Measurements from ENCODE around the gene HEMK1.

Gene HEMK1

DNA sequence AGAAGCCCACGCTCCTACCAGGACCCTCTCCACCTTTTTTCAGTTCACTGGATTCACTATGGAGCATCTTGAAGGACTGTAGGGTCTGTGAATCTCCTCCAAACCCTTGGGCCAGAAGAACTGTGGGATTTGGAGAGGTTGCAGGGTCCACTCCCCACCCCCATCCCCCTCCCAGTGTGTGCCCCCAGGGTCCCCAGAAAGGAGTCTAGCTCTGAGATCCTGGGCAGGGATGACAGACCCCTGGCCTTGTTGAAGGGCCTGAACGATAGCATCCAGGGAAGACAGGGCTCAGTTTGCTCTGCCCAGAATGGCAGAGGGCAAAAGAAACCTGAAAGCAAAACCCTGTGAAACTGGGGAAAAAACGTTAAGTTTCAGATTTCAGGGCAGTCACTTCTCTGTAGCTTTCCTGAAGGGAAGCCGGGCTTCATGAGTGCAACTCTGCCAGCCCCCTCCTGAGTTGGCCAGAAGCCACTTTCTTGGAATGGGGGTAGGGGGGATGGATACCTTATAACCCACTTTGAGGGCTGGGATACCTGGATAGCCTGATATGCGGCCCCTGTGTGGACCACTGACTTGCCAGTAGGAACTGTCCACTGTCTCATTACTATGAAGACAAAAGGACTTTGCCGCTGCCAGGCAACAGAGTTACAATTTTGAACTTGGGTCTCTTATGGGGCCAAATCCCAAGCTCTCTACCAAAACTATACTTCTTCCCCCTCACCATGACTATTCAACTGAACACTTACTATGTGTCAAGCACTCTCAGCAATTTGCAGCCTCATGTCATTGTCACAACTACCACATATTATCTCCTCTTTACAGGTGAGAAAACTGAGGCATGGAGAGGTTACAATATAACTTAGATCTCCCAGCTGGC is 43.9 kb downstream of the HEMK1 start:
- peaks cover 62% of the 10 kb centered on the region for H3K27me3 ChIP-seq (ENCODE audit: insufficient read depth, low read length)
- H3K4me3 ChIP-seq (ENCODE audit: low read length): no peak overlapping the region
- no peak overlapping the region for H3K9ac ChIP-seq (ENCODE audit: low read depth, low read length)
- H3K9me3 ChIP-seq (ENCODE audit: insufficient read depth, low read depth, low read length): no peaks in the 10 kb centered on the region
- H3K36me3 ChIP-seq (ENCODE audit: insufficient read depth, low read depth, low read length): no peaks in the 10 kb centered on the region
- H3K4me1 ChIP-seq (ENCODE audit: insufficient read depth, low read length): peaks cover 8% of the 10 kb centered on the region
- no peak overlapping the region for H3K27ac ChIP-seq (ENCODE audit: low read length)

DNA sequence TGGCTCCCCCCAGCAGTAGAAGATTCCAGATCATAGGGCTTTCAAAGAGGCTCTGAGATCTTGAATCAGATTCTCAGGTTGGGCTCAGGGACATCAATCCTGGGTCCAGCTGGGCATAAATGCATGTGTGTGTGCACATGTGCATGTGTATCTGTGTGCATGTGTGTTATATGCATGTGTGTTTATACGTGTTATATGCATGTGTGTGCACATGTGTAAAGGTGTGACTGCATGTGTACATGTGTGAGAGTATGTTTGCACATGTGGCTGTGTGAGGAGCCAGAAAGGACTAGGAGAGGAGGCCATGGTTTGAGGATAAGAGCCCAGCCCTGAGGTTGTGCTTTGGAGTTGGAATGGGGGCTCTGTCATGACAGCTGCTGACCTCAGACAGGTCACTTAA is 45.9 kb downstream of the HEMK1 start:
- no peaks in the 10 kb centered on the region for H3K9me3 ChIP-seq (ENCODE audit: insufficient read depth, low read depth, low read length)
- peaks cover 54% of the 10 kb centered on the region for H3K27me3 ChIP-seq (ENCODE audit: insufficient read depth, low read length)
- H3K4me1 ChIP-seq (ENCODE audit: insufficient read depth, low read length): peaks cover 8% of the 10 kb centered on the region
- no peak overlapping the region for H3K4me3 ChIP-seq (ENCODE audit: low read length)
- no peak overlapping the region for H3K27ac ChIP-seq (ENCODE audit: low read length)
- H3K36me3 ChIP-seq (ENCODE audit: insufficient read depth, low read depth, low read length): no peaks in the 10 kb centered on the region
- no peak overlapping the region for H3K9ac ChIP-seq (ENCODE audit: low read depth, low read length)

DNA sequence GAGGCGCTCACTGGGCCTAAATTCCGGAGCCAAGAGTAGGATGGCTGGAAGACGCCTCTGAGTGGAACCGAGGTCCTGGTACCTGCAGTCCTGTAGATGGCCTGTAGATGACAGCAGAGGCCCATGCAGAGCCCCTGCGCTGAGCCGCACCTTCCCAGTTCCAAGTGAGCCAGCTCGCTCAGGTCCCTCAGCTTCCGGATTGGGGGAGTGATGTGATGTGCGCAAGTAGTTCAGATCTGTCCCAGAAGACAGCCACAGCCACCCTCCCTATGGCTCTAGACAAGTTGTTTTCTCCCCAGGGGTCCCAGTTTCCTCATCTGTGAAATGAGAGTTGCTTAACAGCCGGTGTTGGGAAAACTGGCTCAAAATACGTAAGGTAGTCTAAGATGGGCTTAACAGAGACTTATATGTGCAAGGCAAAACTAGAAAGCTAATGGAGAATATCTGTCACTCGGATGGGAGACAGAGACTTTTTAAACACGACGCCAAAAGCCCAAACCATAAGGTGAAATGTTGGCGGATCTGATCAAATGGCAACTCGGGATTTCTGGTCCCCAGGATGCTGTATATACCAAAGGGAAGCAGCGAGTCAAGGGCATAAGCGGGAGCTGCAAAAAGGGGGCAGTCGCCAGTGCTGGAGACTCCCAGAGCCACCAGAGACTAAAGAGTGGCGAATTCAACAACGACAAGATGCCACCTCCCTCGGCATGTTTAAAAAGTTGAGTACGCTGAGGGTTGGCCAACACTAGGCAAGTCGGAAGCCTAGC is 46.9 kb downstream of the HEMK1 start:
- Histone ChIP-seq H3K27ac (ENCODE audit: low read length) (no peak overlapping the region), H3K9me3 (ENCODE audit: insufficient read depth, low read depth, low read length) (no peaks in the 10 kb centered on the region), H3K4me3 (ENCODE audit: low read length) (peak overlapping the region; percentile 78), H3K36me3 (ENCODE audit: insufficient read depth, low read depth, low read length) (no peaks in the 10 kb centered on the region), H3K27me3 (ENCODE audit: insufficient read depth, low read length) (peaks cover 44% of the 10 kb centered on the region), H3K9ac (ENCODE audit: low read depth, low read length) (peak overlapping the region; percentile 0; the same call in 1 of the 2 replicates), H3K4me1 (ENCODE audit: insufficient read depth, low read length) (peaks cover 8% of the 10 kb centered on the region)

DNA sequence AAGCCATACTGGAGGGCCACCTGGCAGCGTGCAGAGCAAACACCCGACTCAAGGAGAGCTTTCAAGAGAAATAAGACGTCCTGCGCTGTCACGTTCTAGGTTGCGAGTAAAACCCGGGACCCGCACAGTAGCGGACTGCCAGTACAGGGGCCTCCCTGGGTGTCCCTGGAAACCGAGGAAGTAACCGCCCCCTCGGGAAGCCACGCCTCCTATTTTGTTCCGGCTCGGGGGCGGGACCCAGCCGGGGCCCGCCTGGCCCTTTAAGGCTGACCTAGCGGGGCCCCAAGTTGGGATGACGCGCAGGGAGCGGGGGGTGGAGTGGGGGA is 47.4 kb downstream of the HEMK1 start:
- H3K4me1 ChIP-seq (ENCODE audit: insufficient read depth, low read length): peaks cover 8% of the 10 kb centered on the region
- peak overlapping the region; percentile 78 for H3K4me3 ChIP-seq (ENCODE audit: low read length)
- no peak overlapping the region for H3K27ac ChIP-seq (ENCODE audit: low read length)
- peaks cover 42% of the 10 kb centered on the region for H3K27me3 ChIP-seq (ENCODE audit: insufficient read depth, low read length)
- no peaks in the 10 kb centered on the region for H3K9me3 ChIP-seq (ENCODE audit: insufficient read depth, low read depth, low read length)
- peak overlapping the region; percentile 0; the same call in 1 of the 2 replicates for H3K9ac ChIP-seq (ENCODE audit: low read depth, low read length)
- H3K36me3 ChIP-seq (ENCODE audit: insufficient read depth, low read depth, low read length): no peaks in the 10 kb centered on the region

DNA sequence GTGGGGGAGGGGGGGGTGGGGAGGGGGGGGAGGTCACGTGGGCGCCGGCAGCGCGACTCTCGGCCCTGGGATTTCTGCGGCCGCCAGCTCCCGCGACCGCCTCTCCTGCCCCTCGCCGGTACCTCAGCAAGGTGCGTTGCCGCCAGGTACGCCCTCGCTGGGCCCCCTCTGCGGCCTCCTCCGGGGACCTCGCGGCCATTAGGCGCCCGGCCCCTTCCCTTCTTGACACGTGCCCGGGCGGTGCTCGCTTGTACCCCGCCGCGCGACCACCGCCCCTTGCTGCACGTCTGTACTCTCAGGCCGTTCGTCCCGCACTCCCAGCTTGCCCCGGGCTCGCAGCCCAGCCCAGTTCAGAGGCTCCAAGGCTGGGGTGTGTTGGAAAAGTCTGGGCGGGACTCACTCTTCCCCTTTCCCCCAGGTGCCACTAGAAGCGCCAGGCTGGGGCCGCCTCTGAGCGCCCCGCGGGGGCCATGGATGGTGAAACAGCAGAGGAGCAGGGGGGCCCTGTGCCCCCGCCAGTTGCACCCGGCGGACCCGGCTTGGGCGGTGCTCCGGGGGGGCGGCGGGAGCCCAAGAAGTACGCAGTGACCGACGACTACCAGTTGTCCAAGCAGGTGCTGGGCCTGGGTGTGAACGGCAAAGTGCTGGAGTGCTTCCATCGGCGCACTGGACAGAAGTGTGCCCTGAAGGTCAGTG is 47.9 kb downstream of the HEMK1 start, which contains the start of gene MAPKAPK3:
Gene MAPKAPK3 (plus strand): TSS at position 56 of the 696 bp plus-strand sequence. CDS start 415 bp downstream, at position 471.
- Histone ChIP-seq H3K9me3 (ENCODE audit: insufficient read depth, low read depth, low read length) (no peaks in the 10 kb centered on the region), H3K27me3 (ENCODE audit: insufficient read depth, low read length) (peaks cover 40% of the 10 kb centered on the region), H3K9ac (ENCODE audit: low read depth, low read length) (peak within 1 kb of the TSS; percentile 87; the same call in 1 of the 2 replicates), H3K27ac (ENCODE audit: low read length) (peak within 1 kb of the TSS; percentile 27), H3K4me3 (ENCODE audit: low read length) (peak within 1 kb of the TSS; percentile 78), H3K4me1 (ENCODE audit: insufficient read depth, low read length) (peaks cover 8% of the 10 kb centered on the region), H3K36me3 (ENCODE audit: insufficient read depth, low read depth, low read length) (no peaks in the 10 kb centered on the region)

DNA sequence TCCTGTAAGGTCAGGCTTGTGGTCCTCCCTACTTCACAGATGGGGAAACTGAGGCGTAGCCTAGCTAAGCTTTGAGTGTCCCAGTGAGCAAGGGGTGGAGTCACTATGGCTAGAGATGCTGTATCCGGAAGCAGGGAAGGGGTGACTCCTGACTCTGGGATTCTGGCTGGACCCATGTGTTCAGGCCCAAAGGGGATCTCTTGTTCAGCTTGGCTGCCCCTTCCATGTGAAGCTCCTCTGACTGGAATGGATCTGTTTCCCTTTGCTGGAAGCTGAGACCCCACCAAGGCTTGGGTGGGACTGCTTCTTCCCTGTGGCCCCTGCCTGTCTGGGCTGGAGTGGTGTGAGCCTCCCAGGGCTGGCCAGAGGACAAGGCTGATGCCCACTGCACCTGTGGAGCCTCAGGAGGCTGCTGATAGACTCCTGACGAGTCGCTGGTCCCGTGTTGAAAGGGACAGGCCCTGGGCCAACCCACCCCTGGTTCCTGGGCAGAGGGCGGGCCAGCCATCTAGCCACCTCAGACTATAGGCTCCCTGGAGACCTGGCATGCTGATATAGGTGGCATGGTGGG is 48.7 kb downstream of the HEMK1 start:
- Histone ChIP-seq H3K9me3 (ENCODE audit: insufficient read depth, low read depth, low read length) (no peaks in the 10 kb centered on the region), H3K4me3 (ENCODE audit: low read length) (peak overlapping the region; percentile 74), H3K4me1 (ENCODE audit: insufficient read depth, low read length) (peaks cover 6% of the 10 kb centered on the region), H3K9ac (ENCODE audit: low read depth, low read length) (peak overlapping the region; percentile 87; the same call in 1 of the 2 replicates), H3K36me3 (ENCODE audit: insufficient read depth, low read depth, low read length) (peaks cover 6% of the 10 kb centered on the region; the same call in 1 of the 2 replicates), H3K27me3 (ENCODE audit: insufficient read depth, low read length) (peaks cover 33% of the 10 kb centered on the region), H3K27ac (ENCODE audit: low read length) (no peak overlapping the region)

DNA sequence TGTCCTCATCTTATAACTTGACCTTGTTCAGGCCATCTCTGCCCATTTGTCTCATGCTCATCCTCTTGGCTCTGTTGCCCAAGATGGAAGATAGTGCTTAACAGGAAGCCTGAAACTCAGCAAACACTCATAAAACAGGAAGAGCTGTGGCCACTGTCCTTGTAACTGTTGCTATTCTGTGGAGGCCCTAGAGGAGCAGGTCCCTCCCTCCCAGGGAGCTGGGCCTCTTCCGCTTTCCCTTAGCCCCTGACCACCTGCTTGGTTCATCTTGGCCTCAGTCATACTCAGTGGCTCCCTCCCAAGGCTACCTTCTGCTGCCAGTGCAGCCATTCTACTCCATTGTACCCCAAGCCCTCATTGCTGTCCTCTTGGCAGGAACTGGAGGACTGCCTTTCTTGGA is 51.1 kb downstream of the HEMK1 start:
- no peak overlapping the region for H3K4me3 ChIP-seq (ENCODE audit: low read length)
- H3K9me3 ChIP-seq (ENCODE audit: insufficient read depth, low read depth, low read length): no peaks in the 10 kb centered on the region
- H3K36me3 ChIP-seq (ENCODE audit: insufficient read depth, low read depth, low read length): peaks cover 6% of the 10 kb centered on the region; the same call in 1 of the 2 replicates
- H3K27ac ChIP-seq (ENCODE audit: low read length): no peak overlapping the region
- H3K4me1 ChIP-seq (ENCODE audit: insufficient read depth, low read length): peaks cover 13% of the 10 kb centered on the region
- H3K27me3 ChIP-seq (ENCODE audit: insufficient read depth, low read length): peaks cover 18% of the 10 kb centered on the region; the same call in 1 of the 2 replicates
- no peak overlapping the region for H3K9ac ChIP-seq (ENCODE audit: low read depth, low read length)

DNA sequence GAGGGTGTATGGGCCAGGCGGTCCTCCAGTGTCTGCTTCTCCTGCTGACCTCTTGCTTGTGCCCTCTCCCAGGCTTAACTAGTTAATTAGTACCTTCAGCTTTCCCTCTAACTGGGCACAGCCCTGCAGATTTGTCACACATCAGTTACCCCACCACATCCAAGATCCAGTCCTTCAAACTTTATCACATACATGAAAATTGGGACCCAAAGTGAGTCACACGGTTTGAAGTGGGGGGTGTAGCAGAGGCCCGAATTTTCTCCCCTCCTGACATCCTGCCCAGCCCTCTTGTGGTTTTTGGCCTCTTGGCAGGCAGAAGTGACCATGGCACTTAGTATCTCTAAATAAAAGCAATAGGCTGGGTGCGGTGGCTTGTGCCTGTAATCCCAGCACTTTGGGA is 51.5 kb downstream of the HEMK1 start:
- Histone ChIP-seq H3K4me3 (ENCODE audit: low read length) (no peak overlapping the region), H3K4me1 (ENCODE audit: insufficient read depth, low read length) (peaks cover 16% of the 10 kb centered on the region), H3K27ac (ENCODE audit: low read length) (no peak overlapping the region), H3K9me3 (ENCODE audit: insufficient read depth, low read depth, low read length) (no peaks in the 10 kb centered on the region), H3K9ac (ENCODE audit: low read depth, low read length) (no peak overlapping the region), H3K27me3 (ENCODE audit: insufficient read depth, low read length) (peaks cover 14% of the 10 kb centered on the region; the same call in 1 of the 2 replicates), H3K36me3 (ENCODE audit: insufficient read depth, low read depth, low read length) (peaks cover 6% of the 10 kb centered on the region; the same call in 1 of the 2 replicates)

DNA sequence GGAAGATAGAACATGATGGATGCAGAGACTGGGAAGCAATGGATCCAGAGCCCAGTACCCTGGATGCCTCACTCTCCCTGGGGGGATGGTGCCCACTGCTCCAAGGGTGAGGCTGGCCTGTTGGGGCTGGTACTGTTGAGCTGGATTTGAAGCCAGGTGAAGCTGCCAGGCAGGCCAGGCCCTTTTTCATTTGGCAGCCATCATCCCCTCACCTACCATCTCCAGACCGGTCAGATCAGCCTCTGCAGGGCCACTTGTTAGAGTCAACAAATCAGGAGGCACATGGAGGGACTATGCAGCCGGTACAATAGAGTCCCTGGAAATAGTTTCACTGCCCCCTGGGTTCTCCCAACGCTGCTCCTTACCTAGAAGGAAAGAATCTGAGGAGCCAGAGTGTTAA is 53.6 kb downstream of the HEMK1 start:
- Histone ChIP-seq H3K27me3 (ENCODE audit: insufficient read depth, low read length) (peaks cover 2% of the 10 kb centered on the region; the same call in 1 of the 2 replicates), H3K4me3 (ENCODE audit: low read length) (no peak overlapping the region), H3K4me1 (ENCODE audit: insufficient read depth, low read length) (peaks cover 12% of the 10 kb centered on the region), H3K27ac (ENCODE audit: low read length) (no peak overlapping the region), H3K9ac (ENCODE audit: low read depth, low read length) (no peak overlapping the region; the same call in 1 of the 2 replicates), H3K36me3 (ENCODE audit: insufficient read depth, low read depth, low read length) (peaks cover 6% of the 10 kb centered on the region; the same call in 1 of the 2 replicates), H3K9me3 (ENCODE audit: insufficient read depth, low read depth, low read length) (no peaks in the 10 kb centered on the region)

DNA sequence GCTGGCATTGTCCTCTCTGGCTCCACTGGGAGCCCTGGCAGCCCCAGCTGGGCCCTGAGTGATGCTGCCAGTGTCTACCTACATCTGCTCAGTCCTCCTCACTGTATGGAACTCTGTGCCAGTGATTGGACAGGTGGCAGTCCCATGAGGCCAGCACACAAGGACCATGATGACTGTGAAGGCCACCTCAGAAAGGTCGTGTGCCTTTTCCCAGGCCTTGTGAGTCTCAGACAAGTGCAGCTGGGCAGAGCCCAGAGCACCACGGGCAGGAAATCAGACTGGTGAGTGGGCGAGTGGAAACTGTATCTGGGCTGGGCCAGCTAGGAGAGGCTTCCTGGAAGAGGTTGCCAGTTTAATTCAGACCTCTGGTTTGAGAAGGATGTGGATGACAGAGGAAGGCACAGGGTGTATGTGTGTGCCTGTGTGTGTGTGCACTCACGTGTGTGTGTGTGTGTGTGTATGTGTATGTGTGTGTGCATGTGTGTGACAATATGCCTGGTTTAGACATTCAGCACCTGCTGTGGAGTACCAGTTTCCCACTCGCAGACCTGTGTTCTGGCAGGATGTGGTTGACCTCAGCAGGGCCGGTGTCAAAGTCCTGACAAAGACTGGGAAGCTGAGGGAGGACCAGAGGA is 54.6 kb downstream of the HEMK1 start:
- Histone ChIP-seq H3K36me3 (ENCODE audit: insufficient read depth, low read depth, low read length) (peaks cover 6% of the 10 kb centered on the region; the same call in 1 of the 2 replicates), H3K4me1 (ENCODE audit: insufficient read depth, low read length) (peaks cover 12% of the 10 kb centered on the region), H3K27me3 (ENCODE audit: insufficient read depth, low read length) (no peaks in the 10 kb centered on the region), H3K9ac (ENCODE audit: low read depth, low read length) (no peak overlapping the region), H3K9me3 (ENCODE audit: insufficient read depth, low read depth, low read length) (no peaks in the 10 kb centered on the region), H3K27ac (ENCODE audit: low read length) (no peak overlapping the region), H3K4me3 (ENCODE audit: low read length) (no peak overlapping the region)
